GM12891 (cell line): Measurements from ENCODE around the gene ADORA2A.

Source experiments
- PAX5 ChIP-seq: IDR thresholded peaks from 2 replicates; pipeline ENCODE4 v1.6.1; 2011; ENCODE audit warnings: low read length, moderate library complexity, mild to moderate bottlenecking; ENCODE audit not compliant: insufficient read depth, severe bottlenecking
- POLR2A ChIP-seq: IDR thresholded peaks from 2 replicates; pipeline ENCODE4 v1.6.1; 2011; ENCODE audit warnings: low read depth, low read length, control low read depth
- POLR2AphosphoS5 ChIP-seq: IDR thresholded peaks from 2 replicates; pipeline ENCODE4 v1.6.1; 2011; ENCODE audit warnings: low read depth, low read length, control low read depth
- POU2F2 ChIP-seq: IDR thresholded peaks from 2 replicates; pipeline ENCODE4 v1.6.1; 2011; ENCODE audit warnings: low read depth, mild to moderate bottlenecking, control low read depth, low read length, moderate library complexity
- SPI1 ChIP-seq: IDR thresholded peaks from 2 replicates; pipeline ENCODE4 v1.6.1; 2011; ENCODE audit warnings: low read depth, low read length, control low read depth
- TAF1 ChIP-seq: IDR thresholded peaks from 2 replicates; pipeline ENCODE4 v1.6.1; 2011; ENCODE audit warnings: low read depth, low read length, control low read depth

DNA sequence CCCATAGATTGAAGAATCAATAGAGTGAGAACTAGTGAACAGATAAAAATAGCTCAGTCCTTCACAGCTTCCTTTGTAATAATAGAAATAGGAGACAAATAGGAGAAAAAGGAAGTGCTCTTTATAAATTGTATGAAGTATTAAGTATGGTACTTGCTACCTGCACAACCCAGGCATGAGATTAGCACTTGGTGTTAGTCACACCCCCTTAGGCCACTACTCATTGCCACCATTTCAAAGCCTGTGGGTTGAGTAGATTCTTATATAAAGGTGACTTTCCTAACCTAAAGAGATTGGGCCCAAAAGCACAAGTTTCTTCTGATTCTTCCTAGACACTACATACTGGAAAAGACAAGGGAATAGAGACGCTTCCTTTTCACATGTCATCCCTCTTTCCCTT lies 37.7 kb upstream of the ADORA2A start:
- TF ChIP-seq POLR2A, result no peak
- TF ChIP-seq POLR2AphosphoS5, result no peak
- no peak for TF ChIP-seq SPI1
- no peak for TF ChIP-seq TAF1
- no peak for TF ChIP-seq PAX5
- no peak for TF ChIP-seq POU2F2
